HepG2 (cell line): ENCODE data around the gene IFRD1. TPM values are rescaled to one million over a fixed set of nuclear protein-coding genes. Genes with fewer than 3 reads are reported as not detected.

Experiments used
- ATAC-seq: fragments of 200-7000 bp; cut with Tn5 transposase; 3 replicates; pipeline ENCODE4 v1.9.1; 2020; ENCODE audit warnings: mild to moderate bottlenecking, moderate library complexity
- BruUV-seq: library from RNA; stranded (reverse); fragments of 400-500 nt; replicated peaks from 2 replicates; lab custom pipeline; 2021; lab: Mats Ljungman, UMichigan
- CTCF ChIA-PET: fragments of 300-600 bp; formaldehyde crosslinking; extraction: SDS; loops from one replicate; lab custom pipeline; 2021; ENCODE audit warnings: low total read pairs, inconsistent platforms, low intra/inter-chr PET ratio; lab: Yijun Ruan, JAX
- POLR2A ChIA-PET: fragments of 350-600 bp; sonication (Branson Sonifier 250); formaldehyde crosslinking; loops from one replicate; lab custom pipeline; 2020; ENCODE audit warnings: antibody characterized with exemption, inconsistent platforms; lab: Yijun Ruan, JAX
- DNase-seq: peaks from one replicate; pipeline ENCODE4 v3.0.0-alpha.2; 2015; ENCODE audit warnings: low spot score
- FAIRE-seq: peaks from 3 replicates; lab custom pipeline; 2011; peaks lifted over from hg19 to GRCh38; lab: Jason Lieb, UNC
- H2AFZ ChIP-seq: one replicate; pipeline ENCODE4 v1.6.1; 2011; ENCODE audit warnings: low read length, inconsistent platforms
- H3K27ac ChIP-seq: fragments of 300-600 bp; 3 replicates; pipeline ENCODE4 v1.8.0; 2011; ENCODE audit warnings: mixed run types, mild to moderate bottlenecking, mixed read lengths, low read length, inconsistent platforms; ENCODE audit not compliant: insufficient read depth; ENCODE audit errors: extremely low read length
- H3K27me3 ChIP-seq, 2 experiments: fragments of 200-600 bp in 1 of 2; 2 replicates in 1 of 2; 3 replicates in 1 of 2; pipeline versions ENCODE4 v1.6.0 to v1.8.0; 2011; ENCODE audit warnings: low read length in 2 of 2, mild to moderate bottlenecking in 2 of 2, moderate library complexity in 2 of 2, inconsistent platforms in 1 of 2; ENCODE audit not compliant: insufficient read depth in 2 of 2, control insufficient read depth in 1 of 2
- H3K36me3 ChIP-seq, 2 experiments: fragments of 200-600 bp in 1 of 2; replicated peaks in 1 of 2; 2 replicates in 1 of 2; 3 replicates in 1 of 2; pipeline versions ENCODE4 v1.5.1 to v1.8.0; 2011; ENCODE audit warnings: low read length in 2 of 2, inconsistent platforms in 1 of 2; ENCODE audit not compliant: insufficient read depth in 2 of 2, control insufficient read depth in 1 of 2
- H3K4me1 ChIP-seq: 2 replicates; pipeline ENCODE4 v1.5.1; 2012; ENCODE audit warnings: low read length, inconsistent platforms; ENCODE audit not compliant: insufficient read depth
- H3K4me2 ChIP-seq: 2 replicates; pipeline ENCODE4 v1.6.0; 2011; ENCODE audit warnings: low read depth, low read length, inconsistent platforms
- H3K4me3 ChIP-seq, 3 experiments: fragments of 200-600 bp in 1 of 3; sonication (generic), shearing (Covaris generic) in 1 of 3; replicated peaks in 1 of 3; 2 replicates each; pipeline ENCODE4 v1.5.1; 2011 to 2016; ENCODE audit warnings: low read length in 3 of 3, inconsistent platforms in 2 of 3, low read depth in 2 of 3, mild to moderate bottlenecking in 2 of 3, control low read depth in 1 of 3, mixed read lengths in 1 of 3; ENCODE audit not compliant: insufficient read depth in 1 of 3
- H3K79me2 ChIP-seq: one replicate; pipeline ENCODE4 v1.6.1; 2011; ENCODE audit warnings: low read length, inconsistent platforms; ENCODE audit not compliant: insufficient read depth
- H3K9ac ChIP-seq: 2 replicates; pipeline ENCODE4 v1.6.0; 2011; ENCODE audit warnings: mild to moderate bottlenecking, low read depth, low read length, inconsistent platforms; ENCODE audit not compliant: insufficient read depth
- H3K9me3 ChIP-seq: 2 replicates; pipeline ENCODE4 v1.5.1; 2012; ENCODE audit warnings: mild to moderate bottlenecking, low read length
- H4K20me1 ChIP-seq: 2 replicates; pipeline ENCODE4 v1.6.0; 2011; ENCODE audit warnings: inconsistent platforms, mild to moderate bottlenecking, low read length, moderate library complexity; ENCODE audit not compliant: insufficient read depth
- ARNT ChIP-seq: fragments of 450-650 bp; IDR thresholded peaks from 2 replicates; pipeline ENCODE4 v1.6.1; 2017
- ATF1 ChIP-seq: IDR thresholded peaks from 2 replicates; pipeline ENCODE4 v1.6.1; 2016; ENCODE audit warnings: mild to moderate bottlenecking, control low read depth
- MED13 ChIP-seq: sonication (generic); formaldehyde crosslinking; IDR thresholded peaks from 2 replicates; pipeline ENCODE4 v1.5.0; 2020; ENCODE audit warnings: missing genetic modification reagents
- MLLT10 ChIP-seq: sonication (generic); formaldehyde crosslinking; IDR thresholded peaks from 2 replicates; pipeline ENCODE4 v1.4.0; 2020; ENCODE audit warnings: missing genetic modification reagents
- POLR2G ChIP-seq: fragments of 200-400 bp; formaldehyde crosslinking; IDR thresholded peaks from 2 replicates; pipeline ENCODE4 v1.6.1; 2018; ENCODE audit warnings: mild to moderate bottlenecking, low read depth, low read length, moderate library complexity
- SNRNP70 ChIP-seq: fragments of 200-400 bp; formaldehyde crosslinking; IDR thresholded peaks from 2 replicates; pipeline ENCODE4 v1.6.1; 2017; ENCODE audit warnings: mild to moderate bottlenecking, low read depth, low read length, moderate library complexity
- SRY ChIP-seq: sonication (generic); formaldehyde crosslinking; IDR thresholded peaks from 2 replicates; pipeline ENCODE4 v1.8.0; 2022; ENCODE audit warnings: mild to moderate bottlenecking, missing genetic modification reagents
- U2AF1 ChIP-seq: fragments of 200-400 bp; formaldehyde crosslinking; optimal IDR thresholded peaks from 2 replicates; pipeline ENCODE3; 2017; ENCODE audit warnings: mild to moderate bottlenecking, low read depth, low read length
- ZFX ChIP-seq: sonication (generic); formaldehyde crosslinking; IDR thresholded peaks from 2 replicates; pipeline ENCODE4 v1.4.0; 2020; ENCODE audit warnings: mild to moderate bottlenecking, low read depth, missing genetic modification reagents, moderate library complexity
- ZNF382 ChIP-seq: sonication (generic); formaldehyde crosslinking; IDR thresholded peaks from 2 replicates; pipeline ENCODE4 v1.5.0; 2020; ENCODE audit warnings: missing genetic modification reagents, mild to moderate bottlenecking, borderline replicate concordance
- ZNF780A ChIP-seq: sonication (generic); formaldehyde crosslinking; IDR thresholded peaks from 2 replicates; pipeline ENCODE4 v1.8.0; 2022; ENCODE audit warnings: mild to moderate bottlenecking, missing genetic modification reagents, moderate library complexity
- WGBS: methylation state at CpG from one replicate; pipeline ENCODE4 v1.1.6; 2017; ENCODE audit warnings: low lambda C conversion rate; 5-methylcytosine and 5-hydroxymethylcytosine counted together
- in situ Hi-C: cut with HindIII; loops from 2 replicates; pipeline ENCODE4 v1.10.0; 2017; ENCODE audit warnings: low pct_unique_long_range_greater_than_20kb; ENCODE audit not compliant: extremely low pct_ligation_motif_present
- intact Hi-C: fragments of 100-400 bp; cut with micrococcal nuclease; formaldehyde crosslinking; loops from one replicate; pipeline ENCODE4 v1.10.0; 2022; ENCODE audit not compliant: unreplicated experiment
- polyA plus RNA-seq, 8 experiments: library from polyadenylated mRNA; depleted of rRNA in 3 of 8; stranded (reverse) in 7 of 8; unstranded in 1 of 8; fragments of >200 nt; fragmentation: Illumina TruSeq in 4 of 8; extraction: Trizol in 4 of 8; gene quantifications; 2 replicates each; pipeline versions ENCODE4 v1.2.1 to v1.2.3, GENCODE V29; 2011 to 2016; ENCODE audit warnings: low read depth in 4 of 8, missing spikeins in 1 of 8, mixed read lengths in 1 of 8; ENCODE audit not compliant: insufficient read depth in 1 of 8
- total RNA-seq, 5 experiments: library from RNA; depleted of rRNA; stranded (reverse); fragments of >200 nt; fragmentation: Illumina TruSeq; extraction: Trizol; gene quantifications; 2 replicates each; pipeline ENCODE4 v1.2.3, GENCODE V29; 2016; ENCODE audit warnings: low read depth in 1 of 5
- TF ChIP-seq, protein P1 (sequence below): sonication (generic); formaldehyde crosslinking; IDR thresholded peaks from 2 replicates; pipeline ENCODE4 v1.9.0; 2021; ENCODE audit warnings: missing genetic modification reagents, borderline replicate concordance
- TF ChIP-seq, protein P2 (sequence below): sonication (generic); formaldehyde crosslinking; IDR thresholded peaks from 2 replicates; pipeline ENCODE4 v1.4.0; 2020; ENCODE audit warnings: missing genetic modification reagents
- TF ChIP-seq, protein P3 (sequence below): sonication (generic); formaldehyde crosslinking; IDR thresholded peaks from 2 replicates; pipeline ENCODE4 v1.5.1; 2020; ENCODE audit warnings: mild to moderate bottlenecking, missing genetic modification reagents, borderline replicate concordance
- TF ChIP-seq, protein P4 (sequence below): sonication (generic); formaldehyde crosslinking; IDR thresholded peaks from 2 replicates; pipeline ENCODE4 v1.5.0; 2020; ENCODE audit warnings: mild to moderate bottlenecking, missing genetic modification reagents, moderate library complexity

The IFRD1 gene
- total and polyA plus RNA-seq, 2 of the 13 experiments (the other 11 are each of a cell fraction or from before 2014, with no cell fraction given) = 50.9 to 55.5 TPM

DNA sequence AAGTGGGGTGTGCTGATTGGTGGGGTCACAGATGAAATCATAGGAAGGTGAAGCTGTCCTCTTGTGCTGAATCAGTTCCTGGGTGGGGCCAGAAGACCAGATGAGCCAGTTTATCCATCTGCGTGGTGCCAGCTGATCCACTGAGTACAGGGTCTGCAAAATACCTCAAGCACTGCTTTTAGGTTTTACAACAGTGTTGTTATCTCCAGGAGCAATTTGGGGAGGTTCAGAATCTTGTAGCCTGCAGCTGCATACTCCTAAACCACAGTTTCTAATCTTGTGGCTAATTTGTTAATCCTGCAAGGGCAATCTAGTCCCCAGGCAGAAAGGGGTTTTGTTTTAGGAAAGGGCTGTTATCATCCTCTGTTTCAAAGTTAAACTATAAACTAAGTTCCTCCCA lies 17.0 kb upstream of the IFRD1 start (continued):
- TF ChIP-seq ZFX (CRISPR knock-in tag) = no peak
- TF ChIP-seq, protein P1, sequence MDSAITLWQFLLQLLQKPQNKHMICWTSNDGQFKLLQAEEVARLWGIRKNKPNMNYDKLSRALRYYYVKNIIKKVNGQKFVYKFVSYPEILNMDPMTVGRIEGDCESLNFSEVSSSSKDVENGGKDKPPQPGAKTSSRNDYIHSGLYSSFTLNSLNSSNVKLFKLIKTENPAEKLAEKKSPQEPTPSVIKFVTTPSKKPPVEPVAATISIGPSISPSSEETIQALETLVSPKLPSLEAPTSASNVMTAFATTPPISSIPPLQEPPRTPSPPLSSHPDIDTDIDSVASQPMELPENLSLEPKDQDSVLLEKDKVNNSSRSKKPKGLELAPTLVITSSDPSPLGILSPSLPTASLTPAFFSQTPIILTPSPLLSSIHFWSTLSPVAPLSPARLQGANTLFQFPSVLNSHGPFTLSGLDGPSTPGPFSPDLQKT (CRISPR knock-in tag) = no peak
- TF ChIP-seq, protein P2, sequence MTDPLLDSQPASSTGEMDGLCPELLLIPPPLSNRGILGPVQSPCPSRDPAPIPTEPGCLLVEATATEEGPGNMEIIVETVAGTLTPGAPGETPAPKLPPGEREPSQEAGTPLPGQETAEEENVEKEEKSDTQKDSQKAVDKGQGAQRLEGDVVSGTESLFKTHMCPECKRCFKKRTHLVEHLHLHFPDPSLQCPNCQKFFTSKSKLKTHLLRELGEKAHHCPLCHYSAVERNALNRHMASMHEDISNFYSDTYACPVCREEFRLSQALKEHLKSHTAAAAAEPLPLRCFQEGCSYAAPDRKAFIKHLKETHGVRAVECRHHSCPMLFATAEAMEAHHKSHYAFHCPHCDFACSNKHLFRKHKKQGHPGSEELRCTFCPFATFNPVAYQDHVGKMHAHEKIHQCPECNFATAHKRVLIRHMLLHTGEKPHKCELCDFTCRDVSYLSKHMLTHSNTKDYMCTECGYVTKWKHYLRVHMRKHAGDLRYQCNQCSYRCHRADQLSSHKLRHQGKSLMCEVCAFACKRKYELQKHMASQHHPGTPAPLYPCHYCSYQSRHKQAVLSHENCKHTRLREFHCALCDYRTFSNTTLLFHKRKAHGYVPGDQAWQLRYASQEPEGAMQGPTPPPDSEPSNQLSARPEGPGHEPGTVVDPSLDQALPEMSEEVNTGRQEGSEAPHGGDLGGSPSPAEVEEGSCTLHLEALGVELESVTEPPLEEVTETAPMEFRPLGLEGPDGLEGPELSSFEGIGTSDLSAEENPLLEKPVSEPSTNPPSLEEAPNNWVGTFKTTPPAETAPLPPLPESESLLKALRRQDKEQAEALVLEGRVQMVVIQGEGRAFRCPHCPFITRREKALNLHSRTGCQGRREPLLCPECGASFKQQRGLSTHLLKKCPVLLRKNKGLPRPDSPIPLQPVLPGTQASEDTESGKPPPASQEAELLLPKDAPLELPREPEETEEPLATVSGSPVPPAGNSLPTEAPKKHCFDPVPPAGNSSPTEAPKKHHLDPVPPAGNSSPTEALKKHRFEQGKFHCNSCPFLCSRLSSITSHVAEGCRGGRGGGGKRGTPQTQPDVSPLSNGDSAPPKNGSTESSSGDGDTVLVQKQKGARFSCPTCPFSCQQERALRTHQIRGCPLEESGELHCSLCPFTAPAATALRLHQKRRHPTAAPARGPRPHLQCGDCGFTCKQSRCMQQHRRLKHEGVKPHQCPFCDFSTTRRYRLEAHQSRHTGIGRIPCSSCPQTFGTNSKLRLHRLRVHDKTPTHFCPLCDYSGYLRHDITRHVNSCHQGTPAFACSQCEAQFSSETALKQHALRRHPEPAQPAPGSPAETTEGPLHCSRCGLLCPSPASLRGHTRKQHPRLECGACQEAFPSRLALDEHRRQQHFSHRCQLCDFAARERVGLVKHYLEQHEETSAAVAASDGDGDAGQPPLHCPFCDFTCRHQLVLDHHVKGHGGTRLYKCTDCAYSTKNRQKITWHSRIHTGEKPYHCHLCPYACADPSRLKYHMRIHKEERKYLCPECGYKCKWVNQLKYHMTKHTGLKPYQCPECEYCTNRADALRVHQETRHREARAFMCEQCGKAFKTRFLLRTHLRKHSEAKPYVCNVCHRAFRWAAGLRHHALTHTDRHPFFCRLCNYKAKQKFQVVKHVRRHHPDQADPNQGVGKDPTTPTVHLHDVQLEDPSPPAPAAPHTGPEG (CRISPR knock-in tag) = no peak
- TF ChIP-seq U2AF1 = no peak
- TF ChIP-seq POLR2G = no peak
- no peak for TF ChIP-seq ARNT

DNA sequence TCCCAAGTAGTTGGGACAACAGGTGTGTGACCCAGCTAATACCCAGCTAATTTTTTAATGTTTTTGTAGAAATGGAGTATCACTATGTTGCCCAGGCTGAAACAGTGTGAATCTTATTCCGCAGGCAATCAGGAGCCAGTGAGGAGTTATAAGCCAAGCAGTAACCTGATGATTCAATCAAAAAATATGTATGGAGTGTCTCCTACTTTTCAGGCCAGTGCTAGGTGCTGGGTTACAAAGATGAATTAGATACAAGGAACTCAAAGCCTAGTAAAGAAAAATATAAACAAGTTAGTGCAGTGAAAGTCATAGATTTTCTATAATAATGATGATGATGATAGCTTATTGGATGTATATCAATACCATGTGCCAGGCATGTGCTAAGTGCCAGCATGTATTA lies 13.2 kb upstream of the IFRD1 start:
- WGBS = 93% methylated on average over 1 of the region's 1 CpG
- Histone ChIP-seq H3K9ac (no peak overlapping the region), H3K27me3 (no peaks in the 10 kb centered on the region), H3K9me3 (no peaks in the 10 kb centered on the region), H3K4me3 (no peak overlapping the region), H3K4me2 (no peak overlapping the region), H3K4me1 (no peaks in the 10 kb centered on the region), H3K36me3 (no peaks in the 10 kb centered on the region), H3K27ac (no peak overlapping the region), H4K20me1 (no peaks in the 10 kb centered on the region), H3K79me2 (no peaks in the 10 kb centered on the region), H2AFZ (no peak overlapping the region)
- ChIA-PET CTCF (no interaction called here), POLR2A (interaction anchor here (1.0 kb wide), 1 partner anchor 14 kb away, joined by 4 read pairs; the partner anchor contains the start of gene IFRD1)
- ATAC-seq = no peak
- DNase-seq = no peak
- intact Hi-C loops (no loop called here), in situ Hi-C loops (no loop called here)
- BruUV-seq = no TSS peak
- FAIRE-seq = no peak
- no peak for TF ChIP-seq MED13
- no peak for TF ChIP-seq SNRNP70
- TF ChIP-seq, protein P3, sequence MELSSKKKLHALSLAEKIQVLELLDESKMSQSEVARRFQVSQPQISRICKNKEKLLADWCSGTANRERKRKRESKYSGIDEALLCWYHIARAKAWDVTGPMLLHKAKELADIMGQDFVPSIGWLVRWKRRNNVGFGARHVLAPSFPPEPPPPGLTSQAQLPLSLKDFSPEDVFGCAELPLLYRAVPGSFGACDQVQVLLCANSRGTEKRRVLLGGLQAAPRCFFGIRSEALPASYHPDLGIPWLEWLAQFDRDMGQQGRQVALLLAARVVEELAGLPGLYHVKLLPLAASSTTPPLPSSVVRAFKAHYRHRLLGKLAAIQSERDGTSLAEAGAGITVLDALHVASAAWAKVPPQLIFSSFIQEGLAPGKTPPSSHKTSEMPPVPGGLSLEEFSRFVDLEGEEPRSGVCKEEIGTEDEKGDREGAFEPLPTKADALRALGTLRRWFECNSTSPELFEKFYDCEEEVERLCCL = no peak
- no peak for TF ChIP-seq ATF1 (CRISPR knock-in tag)
- TF ChIP-seq ZNF382 = no peak
- TF ChIP-seq, protein P4, sequence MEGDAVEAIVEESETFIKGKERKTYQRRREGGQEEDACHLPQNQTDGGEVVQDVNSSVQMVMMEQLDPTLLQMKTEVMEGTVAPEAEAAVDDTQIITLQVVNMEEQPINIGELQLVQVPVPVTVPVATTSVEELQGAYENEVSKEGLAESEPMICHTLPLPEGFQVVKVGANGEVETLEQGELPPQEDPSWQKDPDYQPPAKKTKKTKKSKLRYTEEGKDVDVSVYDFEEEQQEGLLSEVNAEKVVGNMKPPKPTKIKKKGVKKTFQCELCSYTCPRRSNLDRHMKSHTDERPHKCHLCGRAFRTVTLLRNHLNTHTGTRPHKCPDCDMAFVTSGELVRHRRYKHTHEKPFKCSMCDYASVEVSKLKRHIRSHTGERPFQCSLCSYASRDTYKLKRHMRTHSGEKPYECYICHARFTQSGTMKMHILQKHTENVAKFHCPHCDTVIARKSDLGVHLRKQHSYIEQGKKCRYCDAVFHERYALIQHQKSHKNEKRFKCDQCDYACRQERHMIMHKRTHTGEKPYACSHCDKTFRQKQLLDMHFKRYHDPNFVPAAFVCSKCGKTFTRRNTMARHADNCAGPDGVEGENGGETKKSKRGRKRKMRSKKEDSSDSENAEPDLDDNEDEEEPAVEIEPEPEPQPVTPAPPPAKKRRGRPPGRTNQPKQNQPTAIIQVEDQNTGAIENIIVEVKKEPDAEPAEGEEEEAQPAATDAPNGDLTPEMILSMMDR = no peak
- no peak for TF ChIP-seq MLLT10 (CRISPR knock-in tag)
- no peak for TF ChIP-seq SRY (CRISPR knock-in tag)
- no peak for TF ChIP-seq ZNF780A (CRISPR knock-in tag)
